HG03045 (cell line): ENCODE data around the gene ZMIZ1.

ENCODE experiments used
- ATAC-seq: cut with Tn5 transposase; IDR thresholded peaks from one replicate; pipeline ENCODE4 v1.9.1; 2021; ENCODE audit warnings: mild to moderate bottlenecking, moderate library complexity; ENCODE audit not compliant: unreplicated experiment

ZMIZ1 gene

DNA sequence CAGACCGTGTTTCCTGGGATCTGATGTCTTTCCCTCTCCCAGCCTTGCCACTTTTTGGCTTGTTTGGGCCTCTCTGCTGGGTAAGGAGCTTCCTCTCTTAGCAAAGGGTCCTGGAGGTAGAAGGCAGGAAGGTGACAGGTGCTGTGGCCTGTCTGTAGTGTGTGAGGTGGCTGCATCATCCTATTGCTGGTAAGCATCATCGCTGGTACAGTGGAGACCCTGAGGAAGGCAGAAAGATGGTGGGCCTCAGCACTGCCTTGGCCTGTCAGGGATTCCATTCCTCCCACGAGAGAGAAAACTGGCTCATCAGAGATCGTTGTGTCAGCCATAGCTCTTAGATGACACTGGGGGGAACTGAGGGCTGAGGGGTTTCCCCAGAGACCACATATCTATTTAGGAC is 46.5 kb downstream of the ZMIZ1 start:
- no peak for ATAC-seq

- ATAC-seq: peak; percentile 11
Observed at GRCh38 chr10:79116368-79116767, 47.6 kb downstream of the ZMIZ1 start.

DNA sequence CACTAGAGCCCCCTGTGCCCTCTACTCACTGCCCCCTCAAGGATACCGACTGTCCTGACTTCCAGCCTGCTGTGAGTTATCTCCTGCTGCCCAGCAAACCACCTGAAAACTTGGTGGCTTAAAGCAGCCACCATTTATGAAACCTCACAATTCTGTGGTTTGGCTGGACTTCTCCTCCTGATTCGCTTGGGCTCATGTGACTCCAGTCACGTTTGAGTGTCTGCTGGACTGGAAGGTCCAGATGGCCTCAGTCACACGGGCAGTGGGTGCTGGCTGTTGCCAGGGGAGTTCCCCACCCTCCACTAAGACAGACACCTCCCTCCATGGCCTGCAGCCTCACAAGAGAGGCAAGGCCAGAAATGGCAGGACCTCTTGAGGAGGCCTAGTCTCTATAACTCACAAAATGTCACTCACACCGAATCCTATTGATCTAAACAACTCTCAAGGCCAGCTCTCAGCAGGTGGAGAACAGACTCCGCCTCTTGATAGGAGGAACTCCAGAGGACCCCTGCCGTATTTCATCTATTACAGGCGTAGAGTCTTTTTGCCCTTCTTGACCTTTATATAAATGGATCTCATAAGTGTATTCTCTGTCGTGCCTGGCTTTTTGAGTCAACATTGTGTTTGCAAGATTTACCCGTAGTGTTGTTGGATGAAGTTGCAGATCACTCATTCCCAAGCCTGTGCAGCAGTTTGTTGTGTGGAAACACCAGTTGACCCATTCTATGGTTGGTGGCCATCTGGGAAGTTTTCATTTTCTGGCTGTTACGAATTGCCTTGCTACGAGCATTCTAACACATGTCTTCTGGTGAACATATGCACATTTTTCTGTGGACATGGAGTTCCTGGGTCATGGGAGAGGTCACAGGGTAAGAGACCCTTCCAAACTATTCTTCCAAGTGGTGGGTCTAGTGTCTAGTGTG is 48.3 kb downstream of the ZMIZ1 start:
- peak; percentile 65 for ATAC-seq

- ATAC-seq: no peak
Observed at GRCh38 chr10:79118286-79119202, 49.8 kb downstream of the ZMIZ1 start.

GRCh38 chr10:79119306-79119705 is 50.5 kb downstream of the ZMIZ1 start:
- ATAC-seq: no peak

DNA sequence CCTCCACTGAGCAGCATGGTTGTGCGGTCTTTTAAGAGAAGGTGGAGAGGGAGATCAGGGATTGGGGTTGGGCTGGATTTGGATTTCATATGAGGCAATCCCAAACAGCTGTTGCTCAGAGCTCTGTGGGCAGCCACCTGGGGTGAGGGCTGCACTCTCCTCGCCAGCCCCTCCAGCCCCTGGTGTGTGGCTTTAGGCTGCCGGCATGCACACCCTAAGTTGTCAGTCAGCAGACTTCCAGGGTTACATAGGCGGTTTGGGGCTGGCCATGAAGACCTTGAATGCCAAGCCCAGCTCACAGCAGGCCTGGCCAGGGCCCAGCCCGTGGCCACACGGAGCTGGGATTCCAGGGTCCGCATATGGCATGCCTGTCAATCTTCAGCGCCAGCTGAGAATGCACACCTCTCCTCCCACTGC is 54.8 kb downstream of the ZMIZ1 start:
- no peak for ATAC-seq

GRCh38 chr10:79124066-79124465 is 55.3 kb downstream of the ZMIZ1 start:
- ATAC-seq: no peak

DNA sequence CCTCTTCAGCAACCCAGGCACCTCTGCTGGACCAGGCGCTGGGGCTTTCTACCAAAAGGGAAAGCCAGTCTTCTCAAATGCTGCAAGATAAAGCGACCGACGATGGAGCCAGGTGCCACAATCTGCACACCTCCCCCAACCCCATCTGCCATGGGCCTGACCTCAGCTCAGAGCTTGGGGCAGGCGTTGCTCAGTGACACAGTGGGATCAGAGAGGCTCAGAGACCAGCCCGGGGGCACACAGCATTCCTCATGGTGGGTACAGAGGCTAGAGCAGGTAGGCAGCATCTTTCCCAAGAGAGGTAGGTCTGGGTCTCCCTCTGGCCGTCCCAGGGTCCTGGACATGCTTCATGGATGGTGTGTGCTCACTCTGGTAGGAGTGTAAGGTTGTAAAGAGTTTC is 56.3 kb downstream of the ZMIZ1 start:
- ATAC-seq: no peak

DNA sequence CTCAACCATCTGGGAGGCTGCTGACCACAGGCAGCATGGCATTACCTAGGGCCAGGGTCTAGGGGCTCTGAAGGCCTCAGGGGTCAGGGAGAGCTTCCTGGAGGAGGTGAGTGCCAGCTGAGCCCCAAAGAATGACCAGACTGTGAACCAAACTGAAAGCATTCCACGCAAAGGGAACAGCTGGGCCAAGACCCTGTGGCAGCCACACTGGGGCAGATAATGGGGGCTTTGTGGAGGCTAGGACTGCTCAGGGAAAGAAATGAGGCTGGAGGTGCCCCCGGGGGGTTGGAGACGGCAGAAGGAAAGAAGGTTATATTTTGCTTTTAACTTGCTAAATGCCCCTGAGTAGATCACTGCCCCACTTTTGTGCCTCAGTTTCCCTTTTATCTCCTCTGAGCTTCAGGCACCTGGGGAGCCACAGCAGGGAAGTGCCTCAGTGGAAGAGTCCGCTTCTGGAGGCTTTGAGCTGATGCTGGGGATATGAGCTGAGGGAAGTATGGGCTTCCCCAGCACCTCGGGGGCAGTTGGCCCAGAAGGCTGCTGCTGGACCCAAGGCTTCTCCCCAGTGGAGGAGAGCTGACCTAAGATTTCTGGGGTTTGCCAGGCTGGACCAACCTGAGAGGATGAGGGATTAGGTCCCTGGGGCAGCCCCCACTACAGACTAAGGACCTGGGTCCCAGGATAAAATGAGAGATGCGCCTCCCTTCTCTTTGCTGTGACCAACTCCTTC is 57.8 kb downstream of the ZMIZ1 start:
- ATAC-seq: no peak

GRCh38 chr10:79127151-79127961 is 58.6 kb downstream of the ZMIZ1 start:
- ATAC-seq: no peak

- ATAC-seq: no peak
Observed at GRCh38 chr10:79128241-79128922, 59.6 kb downstream of the ZMIZ1 start.

GRCh38 chr10:79128923-79129305 is 60.1 kb downstream of the ZMIZ1 start:
- no peak for ATAC-seq

DNA sequence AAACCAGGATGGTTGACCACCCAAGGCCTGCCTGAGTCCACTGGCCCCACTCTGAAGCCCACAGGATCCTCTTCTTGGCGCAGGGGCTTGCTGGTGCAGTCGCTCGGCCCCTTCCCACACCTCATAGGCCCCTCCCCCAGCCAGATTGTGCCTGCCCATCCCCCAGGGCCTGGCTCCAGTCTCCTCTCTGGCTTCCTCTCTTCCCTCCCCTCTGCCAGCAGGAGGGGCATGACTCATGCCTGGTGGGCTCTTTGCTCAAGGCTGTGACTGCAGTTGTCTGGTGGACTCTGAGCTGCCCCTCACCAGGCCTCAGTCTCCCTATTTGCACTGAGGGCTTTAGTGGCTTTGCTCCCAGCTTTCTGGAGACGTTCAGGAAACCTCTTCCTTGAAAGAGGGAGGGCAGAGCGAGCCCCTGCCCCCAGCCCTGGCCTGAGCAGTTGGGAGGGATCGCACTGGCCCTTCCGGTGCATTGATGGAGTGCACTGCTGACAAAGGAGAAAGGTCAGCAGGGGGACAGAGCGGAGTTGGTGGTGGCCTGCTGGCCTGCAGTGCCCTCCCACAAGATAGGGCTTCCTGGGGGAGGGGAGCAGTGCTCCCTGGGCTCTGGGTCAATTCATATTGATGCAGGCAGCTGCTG is 60.7 kb downstream of the ZMIZ1 start:
- no peak for ATAC-seq

DNA sequence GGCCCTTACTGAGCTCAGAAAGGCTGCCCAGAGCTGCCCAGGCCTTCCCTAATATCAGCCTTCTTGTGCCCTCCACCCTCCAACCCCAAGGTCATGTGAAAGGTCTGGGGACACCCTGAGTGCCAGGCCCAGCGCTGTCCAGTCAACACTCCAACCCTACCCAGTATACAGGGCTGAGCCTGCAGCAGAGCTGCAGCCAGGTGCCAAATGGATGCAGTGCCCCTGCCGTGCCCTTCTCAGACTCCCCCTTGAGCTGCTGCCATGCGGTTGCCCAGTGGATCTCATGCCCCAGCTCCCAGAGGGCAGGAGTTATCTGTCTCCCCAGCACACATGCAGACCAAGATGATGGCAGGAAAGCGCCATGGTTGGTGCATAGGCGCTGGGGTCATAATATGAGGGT is 61.5 kb downstream of the ZMIZ1 start:
- ATAC-seq: no peak

DNA sequence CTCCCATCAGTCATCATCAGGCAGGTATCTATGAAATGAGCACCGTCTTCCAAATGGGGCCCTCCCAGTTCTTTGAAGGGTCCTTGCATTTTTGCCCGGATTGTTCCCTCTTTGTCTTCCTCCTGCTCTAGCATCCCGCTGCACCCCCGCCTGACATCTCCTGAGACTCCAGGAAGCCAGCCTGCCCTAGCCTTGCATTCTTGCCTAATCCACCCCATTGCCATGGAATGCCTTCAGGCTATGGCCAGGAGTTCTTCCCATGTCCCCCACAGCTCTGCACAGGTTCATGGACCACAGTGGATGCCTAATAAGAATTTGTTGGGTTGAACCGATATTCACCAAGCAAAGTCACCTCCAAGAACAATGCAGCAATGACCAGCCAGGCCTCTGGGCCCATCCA is 62.1 kb downstream of the ZMIZ1 start:
- ATAC-seq: no peak

DNA sequence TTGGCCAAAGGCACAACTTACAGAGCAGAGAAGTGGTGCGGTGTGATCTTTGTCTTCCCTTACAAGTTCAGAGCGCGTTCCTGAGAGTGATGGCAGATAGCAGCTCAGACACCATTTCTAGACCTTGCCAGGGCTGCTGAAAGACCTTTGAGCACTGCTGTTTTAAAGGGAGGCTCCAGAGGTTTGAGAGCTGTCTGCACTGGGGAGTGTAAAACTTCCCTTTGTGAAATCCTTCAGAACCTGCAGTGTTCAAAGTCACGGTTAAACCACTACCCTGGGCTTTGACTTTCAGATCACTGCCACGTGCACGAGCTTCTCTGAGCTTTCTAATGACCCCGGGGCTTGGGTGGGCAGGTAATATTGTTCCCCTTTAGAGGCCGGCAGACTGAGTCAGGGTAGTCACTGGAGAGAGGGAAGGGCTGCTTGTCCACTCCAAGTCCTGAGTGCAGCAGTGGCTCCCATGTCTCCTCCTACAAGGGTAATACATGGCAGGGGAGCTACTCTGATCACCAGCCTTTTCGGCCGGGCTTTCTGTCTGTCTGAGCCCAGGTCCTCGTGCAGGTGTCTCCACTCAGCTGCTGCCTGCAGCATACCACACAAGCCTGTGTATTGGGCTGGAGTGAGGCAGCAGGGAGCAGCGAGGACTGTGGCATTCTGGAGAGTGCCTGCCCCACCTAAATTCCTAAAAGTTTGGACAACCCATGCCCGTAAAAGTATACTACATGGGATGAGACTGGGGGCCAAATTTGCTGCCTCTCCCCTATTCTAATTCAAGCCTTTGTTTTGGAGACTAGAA is 63.3 kb downstream of the ZMIZ1 start:
- ATAC-seq: no peak

DNA sequence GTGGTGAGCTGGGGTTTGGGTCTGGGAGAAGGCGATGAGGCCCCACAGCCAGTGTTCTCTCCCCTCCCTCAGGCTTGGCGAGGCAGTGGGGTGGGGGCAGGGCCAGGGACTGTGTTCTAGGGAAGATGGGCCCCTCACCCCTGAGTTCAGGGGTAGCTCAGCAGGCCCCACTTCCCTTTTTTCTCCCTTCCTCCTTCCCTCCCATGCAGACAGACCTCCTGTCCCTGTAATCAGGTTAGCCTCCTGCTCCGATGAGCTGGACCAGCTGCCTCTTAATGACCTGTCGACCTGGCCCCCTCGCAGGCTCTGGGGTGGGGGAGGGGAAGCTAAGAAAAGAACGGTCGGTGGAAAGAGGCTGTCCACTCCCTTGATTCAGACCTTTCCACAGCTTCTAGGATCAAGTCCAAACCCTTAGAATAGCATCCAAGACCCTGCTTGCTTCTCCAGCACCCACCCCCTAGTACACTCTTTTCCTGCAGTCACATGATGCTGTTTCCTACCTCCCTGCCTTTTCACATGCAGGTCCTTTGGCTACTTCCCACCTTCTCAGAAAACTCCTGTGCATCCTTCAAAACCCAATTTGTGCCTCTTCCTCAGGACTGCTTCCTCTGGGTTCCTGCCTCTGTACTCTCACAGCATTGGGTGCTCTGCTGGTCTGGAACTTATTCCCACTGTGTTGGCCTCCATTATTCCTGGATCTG is 64.1 kb downstream of the ZMIZ1 start:
- no peak for ATAC-seq

DNA sequence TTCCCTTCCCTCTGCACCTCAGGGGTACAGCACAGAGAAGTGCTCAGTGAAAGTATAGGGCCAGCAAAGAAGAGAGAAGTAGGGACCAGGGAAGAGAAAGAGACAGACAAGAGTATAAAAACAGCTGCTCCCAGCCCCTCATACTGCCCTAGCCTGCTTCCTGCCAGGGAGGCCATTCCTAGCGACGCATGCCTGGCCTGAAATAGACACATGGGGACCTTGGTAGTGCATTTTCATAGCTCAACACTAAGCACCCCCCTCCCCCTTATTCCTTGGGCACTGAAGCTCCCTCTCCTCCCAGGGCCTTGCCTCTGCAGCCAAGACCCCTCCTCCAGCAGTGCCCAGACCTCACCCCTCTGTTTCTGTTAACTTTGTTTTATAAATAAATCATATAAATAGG is 64.7 kb downstream of the ZMIZ1 start:
- ATAC-seq: no peak
